ENCODE results near the gene ACOT13.

DNA sequence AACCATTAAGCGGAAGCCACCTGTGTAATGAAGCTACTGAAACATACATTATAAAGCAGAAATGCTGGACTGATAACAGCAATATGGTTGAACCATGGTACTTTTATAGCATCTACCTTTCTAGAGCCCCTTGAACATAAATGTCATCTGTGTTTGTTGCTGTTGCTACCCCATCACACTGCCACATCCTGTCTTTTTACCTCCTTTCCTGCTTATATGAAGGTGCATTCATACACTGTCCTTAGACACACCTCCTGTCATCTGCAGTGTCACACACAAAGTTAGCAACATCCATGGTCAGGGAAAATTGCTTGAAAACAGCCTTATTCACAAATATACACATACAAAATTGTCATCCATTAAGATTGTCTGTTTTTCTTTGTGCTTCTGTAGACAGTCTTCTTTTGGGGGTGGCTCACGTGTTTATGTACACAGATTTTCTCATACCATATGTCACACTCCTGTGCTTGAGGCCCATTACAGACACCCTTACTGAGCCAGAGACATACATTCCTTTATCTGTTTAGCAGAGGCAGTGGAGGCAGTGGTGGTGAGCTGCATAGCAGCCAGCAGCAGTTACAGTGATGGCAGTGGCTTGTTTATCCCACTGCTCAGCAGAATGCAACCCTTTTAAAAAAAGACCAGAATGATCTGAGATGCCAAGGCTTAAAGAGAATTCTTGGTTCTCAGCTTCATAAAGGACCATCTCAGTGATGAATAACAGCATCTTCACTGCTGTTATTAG is 26.1 kb downstream of the ACOT13 start:
- TF ChIP-seq, protein P1, sequence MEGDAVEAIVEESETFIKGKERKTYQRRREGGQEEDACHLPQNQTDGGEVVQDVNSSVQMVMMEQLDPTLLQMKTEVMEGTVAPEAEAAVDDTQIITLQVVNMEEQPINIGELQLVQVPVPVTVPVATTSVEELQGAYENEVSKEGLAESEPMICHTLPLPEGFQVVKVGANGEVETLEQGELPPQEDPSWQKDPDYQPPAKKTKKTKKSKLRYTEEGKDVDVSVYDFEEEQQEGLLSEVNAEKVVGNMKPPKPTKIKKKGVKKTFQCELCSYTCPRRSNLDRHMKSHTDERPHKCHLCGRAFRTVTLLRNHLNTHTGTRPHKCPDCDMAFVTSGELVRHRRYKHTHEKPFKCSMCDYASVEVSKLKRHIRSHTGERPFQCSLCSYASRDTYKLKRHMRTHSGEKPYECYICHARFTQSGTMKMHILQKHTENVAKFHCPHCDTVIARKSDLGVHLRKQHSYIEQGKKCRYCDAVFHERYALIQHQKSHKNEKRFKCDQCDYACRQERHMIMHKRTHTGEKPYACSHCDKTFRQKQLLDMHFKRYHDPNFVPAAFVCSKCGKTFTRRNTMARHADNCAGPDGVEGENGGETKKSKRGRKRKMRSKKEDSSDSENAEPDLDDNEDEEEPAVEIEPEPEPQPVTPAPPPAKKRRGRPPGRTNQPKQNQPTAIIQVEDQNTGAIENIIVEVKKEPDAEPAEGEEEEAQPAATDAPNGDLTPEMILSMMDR (IDR thresholded peaks at IDR 0.05; ENCODE audit: control extremely low read depth in 1 of 3, insufficient read depth in 1 of 3, low read depth in 1 of 3, low read length in 3 of 3), result no peak
- TF ChIP-seq SUZ12 (IDR thresholded peaks at IDR 0.05; ENCODE audit: low read length), result no peak
- TF ChIP-seq TAF1 (IDR thresholded peaks at IDR 0.05; ENCODE audit: low read depth, low read length), result no peak
- no peak for TF ChIP-seq SP1 (IDR thresholded peaks at IDR 0.05; ENCODE audit: low read depth, low read length)
- no peak for TF ChIP-seq EGR1 (IDR thresholded peaks at IDR 0.05; ENCODE audit: borderline replicate concordance, low read depth, low read length)
- TF ChIP-seq RNF2 (IDR thresholded peaks at IDR 0.05; ENCODE audit: borderline replicate concordance, low read depth, low read length, missing control alignments, poor library complexity, severe bottlenecking), result no peak
- no peak for TF ChIP-seq EP300 (IDR thresholded peaks at IDR 0.05; ENCODE audit: borderline replicate concordance in 1 of 2, low read depth in 2 of 2, low read length in 2 of 2)
- no peak for TF ChIP-seq POLR2AphosphoS5 (IDR thresholded peaks at IDR 0.05; ENCODE audit: low read depth, low read length)
- no peak for TF ChIP-seq TCF12 (IDR thresholded peaks at IDR 0.05; ENCODE audit: low read depth, low read length)
- TF ChIP-seq POLR2A (IDR thresholded peaks at IDR 0.05; ENCODE audit: control extremely low read depth in 1 of 2, low read depth in 2 of 2, low read length in 2 of 2), result no peak
